HepG2 (cell line): ENCODE results near the gene NT5C1B. TPM values are rescaled to one million over a fixed set of nuclear protein-coding genes. Genes with fewer than 3 reads are reported as not detected.

Experiments used
- ATAC-seq: fragments of 200-7000 bp; cut with Tn5 transposase; 3 replicates; pipeline ENCODE4 v1.9.1; 2020; ENCODE audit warnings: mild to moderate bottlenecking, moderate library complexity
- BruUV-seq: library from RNA; stranded (reverse); fragments of 400-500 nt; replicated peaks from 2 replicates; lab custom pipeline; 2021; lab: Mats Ljungman, UMichigan
- CTCF ChIA-PET: fragments of 300-600 bp; formaldehyde crosslinking; extraction: SDS; loops from one replicate; lab custom pipeline; 2021; ENCODE audit warnings: low total read pairs, inconsistent platforms, low intra/inter-chr PET ratio; lab: Yijun Ruan, JAX
- POLR2A ChIA-PET: fragments of 350-600 bp; sonication (Branson Sonifier 250); formaldehyde crosslinking; loops from one replicate; lab custom pipeline; 2020; ENCODE audit warnings: antibody characterized with exemption, inconsistent platforms; lab: Yijun Ruan, JAX
- DNase-seq: peaks from one replicate; pipeline ENCODE4 v3.0.0-alpha.2; 2015; ENCODE audit warnings: low spot score
- FAIRE-seq: peaks from 3 replicates; lab custom pipeline; 2011; peaks lifted over from hg19 to GRCh38; lab: Jason Lieb, UNC
- H2AFZ ChIP-seq: one replicate; pipeline ENCODE4 v1.6.1; 2011; ENCODE audit warnings: low read length, inconsistent platforms
- H3K27ac ChIP-seq: fragments of 300-600 bp; 3 replicates; pipeline ENCODE4 v1.8.0; 2011; ENCODE audit warnings: mixed run types, mild to moderate bottlenecking, mixed read lengths, low read length, inconsistent platforms; ENCODE audit not compliant: insufficient read depth; ENCODE audit errors: extremely low read length
- H3K27me3 ChIP-seq, 2 experiments: fragments of 200-600 bp in 1 of 2; 2 replicates in 1 of 2; 3 replicates in 1 of 2; pipeline versions ENCODE4 v1.6.0 to v1.8.0; 2011; ENCODE audit warnings: low read length in 2 of 2, mild to moderate bottlenecking in 2 of 2, moderate library complexity in 2 of 2, inconsistent platforms in 1 of 2; ENCODE audit not compliant: insufficient read depth in 2 of 2, control insufficient read depth in 1 of 2
- H3K36me3 ChIP-seq, 2 experiments: fragments of 200-600 bp in 1 of 2; replicated peaks in 1 of 2; 2 replicates in 1 of 2; 3 replicates in 1 of 2; pipeline versions ENCODE4 v1.5.1 to v1.8.0; 2011; ENCODE audit warnings: low read length in 2 of 2, inconsistent platforms in 1 of 2; ENCODE audit not compliant: insufficient read depth in 2 of 2, control insufficient read depth in 1 of 2
- H3K4me1 ChIP-seq: 2 replicates; pipeline ENCODE4 v1.5.1; 2012; ENCODE audit warnings: low read length, inconsistent platforms; ENCODE audit not compliant: insufficient read depth
- H3K4me2 ChIP-seq: 2 replicates; pipeline ENCODE4 v1.6.0; 2011; ENCODE audit warnings: low read depth, low read length, inconsistent platforms
- H3K4me3 ChIP-seq, 3 experiments: fragments of 200-600 bp in 1 of 3; sonication (generic), shearing (Covaris generic) in 1 of 3; replicated peaks in 1 of 3; 2 replicates each; pipeline ENCODE4 v1.5.1; 2011 to 2016; ENCODE audit warnings: low read length in 3 of 3, inconsistent platforms in 2 of 3, low read depth in 2 of 3, mild to moderate bottlenecking in 2 of 3, control low read depth in 1 of 3, mixed read lengths in 1 of 3; ENCODE audit not compliant: insufficient read depth in 1 of 3
- H3K79me2 ChIP-seq: one replicate; pipeline ENCODE4 v1.6.1; 2011; ENCODE audit warnings: low read length, inconsistent platforms; ENCODE audit not compliant: insufficient read depth
- H3K9ac ChIP-seq: 2 replicates; pipeline ENCODE4 v1.6.0; 2011; ENCODE audit warnings: mild to moderate bottlenecking, low read depth, low read length, inconsistent platforms; ENCODE audit not compliant: insufficient read depth
- H3K9me3 ChIP-seq: 2 replicates; pipeline ENCODE4 v1.5.1; 2012; ENCODE audit warnings: mild to moderate bottlenecking, low read length
- H4K20me1 ChIP-seq: 2 replicates; pipeline ENCODE4 v1.6.0; 2011; ENCODE audit warnings: inconsistent platforms, mild to moderate bottlenecking, low read length, moderate library complexity; ENCODE audit not compliant: insufficient read depth
- CAMTA2 ChIP-seq: sonication (generic); formaldehyde crosslinking; IDR thresholded peaks from 2 replicates; pipeline ENCODE4 v1.4.0; 2020; ENCODE audit warnings: mild to moderate bottlenecking, missing genetic modification reagents, borderline replicate concordance
- DPF2 ChIP-seq: sonication (generic); formaldehyde crosslinking; IDR thresholded peaks from 2 replicates; pipeline ENCODE4 v1.4.0; 2020; ENCODE audit warnings: mild to moderate bottlenecking, low read depth, missing genetic modification reagents, borderline replicate concordance
- FOXK2 ChIP-seq: fragments of 450-650 bp; IDR thresholded peaks from 2 replicates; pipeline ENCODE4 v1.6.1; 2016
- FOXM1 ChIP-seq: sonication (generic); formaldehyde crosslinking; IDR thresholded peaks from 2 replicates; pipeline ENCODE4 v1.5.0; 2020; ENCODE audit warnings: missing genetic modification reagents
- FOXP1 ChIP-seq, 2 experiments: fragments of 450-650 bp in 1 of 2; IDR thresholded peaks; 2 replicates each; pipeline ENCODE4 v1.6.1; 2017 to 2018; ENCODE audit warnings: antibody characterized with exemption in 1 of 2
- HOMEZ ChIP-seq: IDR thresholded peaks from 2 replicates; pipeline ENCODE4 v1.6.1; 2016; ENCODE audit warnings: low read depth
- KLF15 ChIP-seq: sonication (generic); formaldehyde crosslinking; IDR thresholded peaks from 2 replicates; pipeline ENCODE4 v1.8.1; 2023; ENCODE audit warnings: borderline replicate concordance, mild to moderate bottlenecking, inconsistent platforms, missing genetic modification reagents, mixed read lengths
- NR3C1 ChIP-seq: sonication (generic); formaldehyde crosslinking; IDR thresholded peaks from 2 replicates; pipeline ENCODE4 v1.4.0; 2020; ENCODE audit warnings: missing genetic modification reagents
- PAX8 ChIP-seq: sonication (generic); formaldehyde crosslinking; IDR thresholded peaks from 2 replicates; pipeline ENCODE4 v1.8.0; 2022; ENCODE audit warnings: mild to moderate bottlenecking, missing genetic modification reagents, borderline replicate concordance
- ZBTB20 ChIP-seq: sonication (generic); formaldehyde crosslinking; IDR thresholded peaks from 2 replicates; pipeline ENCODE4 v1.8.1; 2023; ENCODE audit warnings: missing genetic modification reagents, low read depth, mild to moderate bottlenecking, borderline replicate concordance
- ZNF253 ChIP-seq: sonication (generic); formaldehyde crosslinking; IDR thresholded peaks from 2 replicates; pipeline ENCODE4 v1.8.0; 2022; ENCODE audit warnings: mild to moderate bottlenecking, missing genetic modification reagents, borderline replicate concordance
- ZNF274 ChIP-seq: sonication (generic); formaldehyde crosslinking; IDR thresholded peaks from 2 replicates; pipeline ENCODE4 v1.5.1; 2020; ENCODE audit warnings: mild to moderate bottlenecking, missing genetic modification reagents
- ZNF574 ChIP-seq: sonication (generic); formaldehyde crosslinking; IDR thresholded peaks from 2 replicates; pipeline ENCODE4 v1.4.0; 2020; ENCODE audit warnings: missing genetic modification reagents
- ZNF660 ChIP-seq: sonication (generic); formaldehyde crosslinking; IDR thresholded peaks from 2 replicates; pipeline ENCODE4 v1.5.1; 2020; ENCODE audit warnings: mild to moderate bottlenecking, low read depth, missing genetic modification reagents, borderline replicate concordance
- WGBS: methylation state at CpG from one replicate; pipeline ENCODE4 v1.1.6; 2017; ENCODE audit warnings: low lambda C conversion rate; 5-methylcytosine and 5-hydroxymethylcytosine counted together
- in situ Hi-C: cut with HindIII; loops from 2 replicates; pipeline ENCODE4 v1.10.0; 2017; ENCODE audit warnings: low pct_unique_long_range_greater_than_20kb; ENCODE audit not compliant: extremely low pct_ligation_motif_present
- intact Hi-C: fragments of 100-400 bp; cut with micrococcal nuclease; formaldehyde crosslinking; loops from one replicate; pipeline ENCODE4 v1.10.0; 2022; ENCODE audit not compliant: unreplicated experiment
- polyA plus RNA-seq, 8 experiments: library from polyadenylated mRNA; depleted of rRNA in 3 of 8; stranded (reverse) in 7 of 8; unstranded in 1 of 8; fragments of >200 nt; fragmentation: Illumina TruSeq in 4 of 8; extraction: Trizol in 4 of 8; gene quantifications; 2 replicates each; pipeline versions ENCODE4 v1.2.1 to v1.2.3, GENCODE V29; 2011 to 2016; ENCODE audit warnings: low read depth in 4 of 8, missing spikeins in 1 of 8, mixed read lengths in 1 of 8; ENCODE audit not compliant: insufficient read depth in 1 of 8
- total RNA-seq, 5 experiments: library from RNA; depleted of rRNA; stranded (reverse); fragments of >200 nt; fragmentation: Illumina TruSeq; extraction: Trizol; gene quantifications; 2 replicates each; pipeline ENCODE4 v1.2.3, GENCODE V29; 2016; ENCODE audit warnings: low read depth in 1 of 5
- TF ChIP-seq, protein P1 (sequence below): sonication (generic); formaldehyde crosslinking; IDR thresholded peaks from 2 replicates; pipeline ENCODE4 v1.4.0; 2020; ENCODE audit warnings: missing genetic modification reagents, borderline replicate concordance
- TF ChIP-seq, protein P2 (sequence below): sonication (generic); formaldehyde crosslinking; conservative IDR thresholded peaks from 2 replicates; pipeline ENCODE4 v1.4.0; 2020; ENCODE audit warnings: missing genetic modification reagents

Gene NT5C1B
- total and polyA plus RNA-seq, 2 of the 13 experiments (the other 11 are each of a cell fraction or from before 2014, with no cell fraction given), result not detected

DNA sequence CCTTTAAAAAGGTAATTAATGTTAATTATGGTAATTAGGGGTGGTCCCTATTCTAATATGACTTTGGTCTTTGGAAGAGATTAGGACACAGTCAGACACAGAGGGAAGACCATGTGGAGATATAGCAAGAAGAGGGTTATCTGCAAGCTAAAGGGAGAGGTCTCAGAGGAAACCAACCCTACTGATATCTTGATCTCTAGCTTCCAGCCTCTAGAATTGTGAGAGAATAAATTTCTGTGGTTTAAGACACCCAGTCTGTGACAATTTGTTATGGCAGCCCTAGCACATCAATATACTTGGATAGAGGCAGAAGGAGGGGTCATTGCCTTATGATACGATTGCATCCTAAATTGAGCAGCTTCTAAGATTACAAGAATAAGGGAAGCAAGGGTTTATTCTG lies 21.3 kb upstream of the NT5C1B start:
- DNase-seq, result no peak
- intact Hi-C loops, result no loop called here
- H3K9me3 ChIP-seq, result no peaks in the 10 kb centered on the region
- no peak overlapping the region for H3K4me2 ChIP-seq
- no TSS peak for BruUV-seq
- H3K4me3 ChIP-seq, result no peak overlapping the region
- in situ Hi-C loops, result no loop called here
- 82% methylated on average over 1 of the region's 1 CpG for WGBS
- no peaks in the 10 kb centered on the region for H3K27me3 ChIP-seq
- H3K9ac ChIP-seq, result no peak overlapping the region
- H4K20me1 ChIP-seq, result no peaks in the 10 kb centered on the region
- H3K79me2 ChIP-seq, result no peaks in the 10 kb centered on the region
- no peak overlapping the region for H3K27ac ChIP-seq
- no peak for FAIRE-seq
- ChIA-PET POLR2A (no interaction called here), CTCF (no interaction called here)
- H2AFZ ChIP-seq, result no peak overlapping the region
- H3K4me1 ChIP-seq, result no peaks in the 10 kb centered on the region
- no peak for ATAC-seq
- no peaks in the 10 kb centered on the region for H3K36me3 ChIP-seq
- TF ChIP-seq ZBTB20 (CRISPR knock-in tag) (no peak), NR3C1 (no peak), FOXP1 (IDR thresholded peaks at IDR 0.05) (no peak), FOXP1 (CRISPR knock-in tag; IDR thresholded peaks at IDR 0.05) (no peak), DPF2 (no peak), FOXK2 (no peak), ZNF253 (CRISPR knock-in tag) (no peak), ZNF274 (CRISPR knock-in tag) (no peak), ZNF574 (CRISPR knock-in tag) (no peak), PAX8 (no peak), KLF15 (CRISPR knock-in tag) (no peak), CAMTA2 (CRISPR knock-in tag) (no peak), FOXM1 (CRISPR knock-in tag) (no peak), ZNF660 (CRISPR knock-in tag) (no peak), HOMEZ (CRISPR knock-in tag) (no peak)
- TF ChIP-seq, protein P1, sequence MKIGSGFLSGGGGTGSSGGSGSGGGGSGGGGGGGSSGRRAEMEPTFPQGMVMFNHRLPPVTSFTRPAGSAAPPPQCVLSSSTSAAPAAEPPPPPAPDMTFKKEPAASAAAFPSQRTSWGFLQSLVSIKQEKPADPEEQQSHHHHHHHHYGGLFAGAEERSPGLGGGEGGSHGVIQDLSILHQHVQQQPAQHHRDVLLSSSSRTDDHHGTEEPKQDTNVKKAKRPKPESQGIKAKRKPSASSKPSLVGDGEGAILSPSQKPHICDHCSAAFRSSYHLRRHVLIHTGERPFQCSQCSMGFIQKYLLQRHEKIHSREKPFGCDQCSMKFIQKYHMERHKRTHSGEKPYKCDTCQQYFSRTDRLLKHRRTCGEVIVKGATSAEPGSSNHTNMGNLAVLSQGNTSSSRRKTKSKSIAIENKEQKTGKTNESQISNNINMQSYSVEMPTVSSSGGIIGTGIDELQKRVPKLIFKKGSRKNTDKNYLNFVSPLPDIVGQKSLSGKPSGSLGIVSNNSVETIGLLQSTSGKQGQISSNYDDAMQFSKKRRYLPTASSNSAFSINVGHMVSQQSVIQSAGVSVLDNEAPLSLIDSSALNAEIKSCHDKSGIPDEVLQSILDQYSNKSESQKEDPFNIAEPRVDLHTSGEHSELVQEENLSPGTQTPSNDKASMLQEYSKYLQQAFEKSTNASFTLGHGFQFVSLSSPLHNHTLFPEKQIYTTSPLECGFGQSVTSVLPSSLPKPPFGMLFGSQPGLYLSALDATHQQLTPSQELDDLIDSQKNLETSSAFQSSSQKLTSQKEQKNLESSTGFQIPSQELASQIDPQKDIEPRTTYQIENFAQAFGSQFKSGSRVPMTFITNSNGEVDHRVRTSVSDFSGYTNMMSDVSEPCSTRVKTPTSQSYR (CRISPR knock-in tag), result no peak
- TF ChIP-seq, protein P2, sequence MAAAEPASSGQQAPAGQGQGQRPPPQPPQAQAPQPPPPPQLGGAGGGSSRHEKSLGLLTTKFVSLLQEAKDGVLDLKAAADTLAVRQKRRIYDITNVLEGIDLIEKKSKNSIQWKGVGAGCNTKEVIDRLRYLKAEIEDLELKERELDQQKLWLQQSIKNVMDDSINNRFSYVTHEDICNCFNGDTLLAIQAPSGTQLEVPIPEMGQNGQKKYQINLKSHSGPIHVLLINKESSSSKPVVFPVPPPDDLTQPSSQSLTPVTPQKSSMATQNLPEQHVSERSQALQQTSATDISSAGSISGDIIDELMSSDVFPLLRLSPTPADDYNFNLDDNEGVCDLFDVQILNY, result no peak
